Peyer's patch (tissue), 4 donors: Measurements from ENCODE around the gene TANGO6. TPM values are rescaled to one million over a fixed set of nuclear protein-coding genes. Genes with fewer than 3 reads are reported as not detected.

Source experiments
- DNase-seq, 3 donors: peaks; one replicate each; pipeline ENCODE4 v3.0.0-alpha.2; 2017 to 2019
- H3K27ac ChIP-seq, 4 donors: fragments of 200-600 bp; sonication (generic); one replicate each; pipeline ENCODE4 v1.5.1; 2016 to 2019
- H3K27me3 ChIP-seq, 2 donors: fragments of 200-600 bp; sonication (generic); one replicate each; pipeline ENCODE4 v1.5.1; 2019
- H3K36me3 ChIP-seq, 3 donors: fragments of 200-600 bp; sonication (generic); one replicate each; pipeline ENCODE4 v1.5.1; 2016 to 2019
- H3K4me1 ChIP-seq, 4 donors: fragments of 200-600 bp; sonication (generic); one replicate each; pipeline ENCODE4 v1.5.1; 2016 to 2019
- H3K4me3 ChIP-seq, 4 donors: fragments of 200-600 bp; sonication (generic); 1 replicate in 3 of 4; 2 replicates in 1 of 4; pipeline ENCODE4 v1.5.1; 2016 to 2019; ENCODE audit warnings: mild to moderate bottlenecking in 1 of 4
- H3K9me3 ChIP-seq, 4 donors: fragments of 200-600 bp; sonication (generic); one replicate each; pipeline ENCODE4 v1.5.1; 2016 to 2019; ENCODE audit warnings: mild to moderate bottlenecking in 1 of 4
- CTCF ChIP-seq, 6 experiments: fragments of 450-650 bp in 4 of 6; fragments of 200-600 bp in 2 of 6; sonication (generic) in 1 of 6; IDR thresholded peaks; one replicate each; pipeline ENCODE4 v1.5.1; 2017 to 2019; ENCODE audit warnings: antibody characterized with exemption in 6 of 6, mild to moderate bottlenecking in 3 of 6, moderate library complexity in 1 of 6
- POLR2A ChIP-seq, 2 donors: fragments of 450-650 bp; IDR thresholded peaks; one replicate each; pipeline ENCODE4 v1.5.1; 2017; ENCODE audit warnings: antibody characterized with exemption in 2 of 2, mild to moderate bottlenecking in 2 of 2, moderate library complexity in 2 of 2
- total RNA-seq, 4 donors: library from RNA; depleted of rRNA; stranded (reverse); fragments of >200 nt; gene quantifications; one replicate each; pipeline ENCODE4 v1.1.0, GENCODE V29; 2016

TANGO6 gene
- total RNA-seq, 4 donors from 2014 or later, result 9.2 to 44.6 (median 13.0) TPM

GRCh38 chr16:68969338-68969737, 126.0 kb downstream of the TANGO6 start:
- Histone ChIP-seq H3K36me3 (no peaks in the 10 kb centered on the region), H3K9me3 (no peaks in the 10 kb centered on the region), H3K4me1 (no peaks in the 10 kb centered on the region), H3K4me3 (no peak overlapping the region), H3K27me3 (no peaks in the 10 kb centered on the region), H3K27ac (no peak overlapping the region)
- no peak for TF ChIP-seq POLR2A (IDR thresholded peaks at IDR 0.05)
- no peak for TF ChIP-seq CTCF (IDR thresholded peaks at IDR 0.05)
- DNase-seq, result no peak

- TF ChIP-seq CTCF (IDR thresholded peaks at IDR 0.05) (no peak), POLR2A (IDR thresholded peaks at IDR 0.05) (no peak)
- Histone ChIP-seq H3K27me3 (no peaks in the 10 kb centered on the region), H3K36me3 (peaks cover 0 to 9% (median 0%) of the 10 kb centered on the region in 3 donors), H3K4me1 (no peaks in the 10 kb centered on the region), H3K4me3 (no peak overlapping the region), H3K27ac (no peak overlapping the region), H3K9me3 (no peaks in the 10 kb centered on the region)
- no peak for DNase-seq
Observed at GRCh38 chr16:68972013-68972412, 128.7 kb downstream of the TANGO6 start.

- H3K27me3 ChIP-seq, result no peaks in the 10 kb centered on the region
- no peaks in the 10 kb centered on the region for H3K9me3 ChIP-seq
- no peaks in the 10 kb centered on the region for H3K4me1 ChIP-seq
- TF ChIP-seq CTCF (IDR thresholded peaks at IDR 0.05) (peak in 2 of 6 experiments; percentile 10 to 33), POLR2A (IDR thresholded peaks at IDR 0.05) (no peak)
- peak in 1 of 3 donors; percentile 53 for DNase-seq
- H3K4me3 ChIP-seq, result no peak overlapping the region
- H3K36me3 ChIP-seq, result peaks cover 0 to 9% (median 0%) of the 10 kb centered on the region in 3 donors
- H3K27ac ChIP-seq, result no peak overlapping the region
Observed at GRCh38 chr16:68972720-68973119, 129.4 kb downstream of the TANGO6 start.

- TF ChIP-seq POLR2A (IDR thresholded peaks at IDR 0.05), result no peak
- no peak for TF ChIP-seq CTCF (IDR thresholded peaks at IDR 0.05)
- Histone ChIP-seq H3K4me3 (no peak overlapping the region), H3K27me3 (no peaks in the 10 kb centered on the region), H3K9me3 (no peaks in the 10 kb centered on the region), H3K4me1 (no peaks in the 10 kb centered on the region), H3K27ac (no peak overlapping the region), H3K36me3 (peaks cover 0 to 9% (median 0%) of the 10 kb centered on the region in 3 donors)
- no peak for DNase-seq
Observed at GRCh38 chr16:68973611-68974120, 130.3 kb downstream of the TANGO6 start.

GRCh38 chr16:68978303-68978954, 135.1 kb downstream of the TANGO6 start:
- no peaks in the 10 kb centered on the region for H3K4me1 ChIP-seq
- H3K27ac ChIP-seq, result no peak overlapping the region
- peaks cover 0 to 9% (median 0%) of the 10 kb centered on the region in 3 donors for H3K36me3 ChIP-seq
- H3K9me3 ChIP-seq, result no peaks in the 10 kb centered on the region
- TF ChIP-seq CTCF (IDR thresholded peaks at IDR 0.05) (no peak), POLR2A (IDR thresholded peaks at IDR 0.05) (no peak)
- no peak for DNase-seq
- H3K27me3 ChIP-seq, result no peaks in the 10 kb centered on the region
- H3K4me3 ChIP-seq, result no peak overlapping the region
